H1 (cell line): Measurements from ENCODE around the gene MEF2D. TPM values are rescaled to one million over a fixed set of nuclear protein-coding genes. Genes with fewer than 3 reads are reported as not detected.

Experiments
- CTCF ChIA-PET: fragments of 300-600 bp; sonication (Branson Sonifier 250); formaldehyde crosslinking; loops from one replicate; lab custom pipeline; 2021; ENCODE audit not compliant: partially characterized antibody; lab: Charles Lee
- POLR2A ChIA-PET: fragments of 300-600 bp; sonication (Branson Sonifier 250); formaldehyde crosslinking; loops from one replicate; lab custom pipeline; 2021; ENCODE audit warnings: inconsistent platforms; ENCODE audit not compliant: partially characterized antibody; lab: Charles Lee
- DNase-seq, 2 experiments: peaks; one replicate each; pipeline versions ENCODE4 v3.0.0 to v3.0.0-alpha.2; 2010 to 2022; ENCODE audit warnings: low spot score in 2 of 2, low read depth in 1 of 2, mixed read lengths in 1 of 2
- FAIRE-seq: peaks from 2 replicates; lab custom pipeline; 2011; peaks lifted over from hg19 to GRCh38; lab: Jason Lieb, UNC
- H2AFZ ChIP-seq: 2 replicates; pipeline ENCODE4 v1.8.1; 2012; ENCODE audit warnings: low read length, inconsistent platforms
- H2AK5ac ChIP-seq: 2 replicates; pipeline ENCODE4 v1.6.1; 2013; ENCODE audit warnings: low read depth, low read length
- H2BK120ac ChIP-seq: replicated peaks from 2 replicates; pipeline ENCODE3; 2013; ENCODE audit warnings: low read depth, low read length, inconsistent platforms
- H2BK12ac ChIP-seq: 2 replicates; pipeline ENCODE4 v1.6.1; 2013; ENCODE audit warnings: low read depth, low read length
- H2BK15ac ChIP-seq: 2 replicates; pipeline ENCODE4 v1.6.1; 2013; ENCODE audit warnings: low read length
- H2BK20ac ChIP-seq: 2 replicates; pipeline ENCODE4 v1.6.1; 2013; ENCODE audit warnings: low read length
- H2BK5ac ChIP-seq: 2 replicates; pipeline ENCODE4 v1.6.1; 2013; ENCODE audit warnings: low read depth, low read length
- H3K14ac ChIP-seq: 2 replicates; pipeline ENCODE4 v1.6.1; 2013; ENCODE audit warnings: inconsistent platforms; ENCODE audit not compliant: insufficient read length
- H3K18ac ChIP-seq: 2 replicates; pipeline ENCODE4 v1.6.1; 2013; ENCODE audit warnings: low read length; ENCODE audit errors: extremely low read depth
- H3K23ac ChIP-seq: 2 replicates; pipeline ENCODE4 v1.6.1; 2013; ENCODE audit warnings: inconsistent platforms; ENCODE audit not compliant: insufficient read length
- H3K23me2 ChIP-seq: 2 replicates; pipeline ENCODE4 v1.6.1; 2013; ENCODE audit warnings: low read depth, low read length
- H3K27ac ChIP-seq: 2 replicates; pipeline ENCODE4 v1.6.1; 2011; ENCODE audit warnings: low read depth, low read length, inconsistent platforms
- H3K27me3 ChIP-seq, 4 experiments: replicated peaks in 1 of 4; 1 replicate in 1 of 4; 2 replicates in 3 of 4; pipeline versions ENCODE4 v1.6.1 to v1.8.1; 2011 to 2013; ENCODE audit warnings: low read length in 3 of 4, mild to moderate bottlenecking in 3 of 4, inconsistent platforms in 2 of 4, mixed read lengths in 2 of 4, moderate library complexity in 1 of 4; ENCODE audit not compliant: control insufficient read depth in 3 of 4, insufficient read depth in 3 of 4; ENCODE audit errors: extremely low read depth in 1 of 4
- H3K36me3 ChIP-seq, 4 experiments: 2 replicates each; pipeline versions ENCODE4 v1.6.1 to v1.8.1; 2011 to 2013; ENCODE audit warnings: mild to moderate bottlenecking in 4 of 4, low read length in 3 of 4, moderate library complexity in 2 of 4, control low read depth in 1 of 4, inconsistent platforms in 1 of 4; ENCODE audit not compliant: insufficient read depth in 4 of 4, control insufficient read depth in 2 of 4
- H3K4ac ChIP-seq: replicated peaks from 2 replicates; pipeline ENCODE3; 2013; ENCODE audit warnings: low read length, low read depth, mixed read lengths, inconsistent platforms; ENCODE audit not compliant: insufficient read length
- H3K4me1 ChIP-seq, 4 experiments: replicated peaks in 1 of 4; 1 replicate in 1 of 4; 2 replicates in 3 of 4; pipeline versions ENCODE4 v1.6.1 to v1.8.1; 2011 to 2013; ENCODE audit warnings: low read length in 3 of 4, inconsistent platforms in 2 of 4, mixed read lengths in 1 of 4; ENCODE audit not compliant: insufficient read depth in 4 of 4, control insufficient read depth in 3 of 4
- H3K4me2 ChIP-seq, 2 experiments: 2 replicates each; pipeline versions ENCODE4 v1.6.1 to v1.8.1; 2011 to 2013; ENCODE audit warnings: low read depth in 2 of 2, low read length in 2 of 2, control low read depth in 1 of 2, inconsistent platforms in 1 of 2, mild to moderate bottlenecking in 1 of 2; ENCODE audit not compliant: insufficient read depth in 1 of 2
- H3K4me3 ChIP-seq, 4 experiments: fragments of 200-600, 300-600 bp in 1 of 4; sonication (generic), shearing (Covaris generic), sonication (Bioruptor Twin) in 1 of 4; 2 replicates each; pipeline versions ENCODE4 v1.5.1 to v1.8.1; 2011 to 2016; ENCODE audit warnings: low read length in 4 of 4, low read depth in 3 of 4, control low read depth in 2 of 4, inconsistent platforms in 2 of 4, mild to moderate bottlenecking in 2 of 4, mixed read lengths in 1 of 4, moderate library complexity in 1 of 4; ENCODE audit not compliant: insufficient read depth in 2 of 4; ENCODE audit errors: extremely low read depth in 1 of 4
- H3K56ac ChIP-seq: replicated peaks from 2 replicates; pipeline ENCODE3; 2013; ENCODE audit warnings: low read depth, mild to moderate bottlenecking, mixed read lengths, low read length, inconsistent platforms; ENCODE audit not compliant: insufficient read length
- H3K79me1 ChIP-seq: 2 replicates; pipeline ENCODE4 v1.6.1; 2013; ENCODE audit warnings: low read depth, low read length, control low read depth
- H3K79me2 ChIP-seq, 2 experiments: 2 replicates each; pipeline versions ENCODE4 v1.6.1 to v1.8.1; 2012 to 2013; ENCODE audit warnings: low read length in 2 of 2, mild to moderate bottlenecking in 2 of 2, inconsistent platforms in 1 of 2; ENCODE audit not compliant: insufficient read depth in 2 of 2, control insufficient read depth in 1 of 2
- H3K9ac ChIP-seq, 4 experiments: replicated peaks in 1 of 4; 1 replicate in 1 of 4; 2 replicates in 3 of 4; pipeline versions ENCODE4 v1.6.1 to v1.8.1; 2011 to 2013; ENCODE audit warnings: low read depth in 3 of 4, low read length in 3 of 4, control low read depth in 2 of 4, mild to moderate bottlenecking in 2 of 4, moderate library complexity in 2 of 4, inconsistent platforms in 1 of 4; ENCODE audit errors: extremely low read depth in 1 of 4
- H3K9me3 ChIP-seq, 2 experiments: 2 replicates each; pipeline versions ENCODE4 v1.6.1 to v1.8.1; 2012 to 2013; ENCODE audit warnings: mild to moderate bottlenecking in 2 of 2, moderate library complexity in 2 of 2, control low read depth in 1 of 2, inconsistent platforms in 1 of 2, low read depth in 1 of 2, low read length in 1 of 2, mixed read lengths in 1 of 2; ENCODE audit not compliant: insufficient read depth in 2 of 2
- H4K20me1 ChIP-seq, 2 experiments: replicated peaks in 1 of 2; 2 replicates each; pipeline versions ENCODE3 to v1.8.1; 2011 to 2013; ENCODE audit warnings: inconsistent platforms in 2 of 2, low read length in 2 of 2, mild to moderate bottlenecking in 1 of 2; ENCODE audit not compliant: insufficient read depth in 2 of 2, control insufficient read depth in 1 of 2
- H4K5ac ChIP-seq: 2 replicates; pipeline ENCODE4 v1.6.1; 2013; ENCODE audit warnings: low read length, low read depth, mixed read lengths, inconsistent platforms; ENCODE audit not compliant: insufficient read length
- H4K8ac ChIP-seq: 2 replicates; pipeline ENCODE4 v1.8.0; 2013; ENCODE audit warnings: mild to moderate bottlenecking, moderate library complexity, low read length, inconsistent platforms; ENCODE audit not compliant: insufficient read depth; ENCODE audit errors: extremely low read depth
- H4K91ac ChIP-seq: replicated peaks from 2 replicates; pipeline ENCODE3; 2013; ENCODE audit warnings: low read length, mixed read lengths, inconsistent platforms; ENCODE audit not compliant: insufficient read length
- SP1 ChIP-seq: IDR thresholded peaks from 2 replicates; pipeline ENCODE4 v1.6.1; 2011; ENCODE audit warnings: low read depth, low read length
- WGBS, 2 experiments: shearing (Covaris generic) in 1 of 2; methylation state at CpG; one replicate each; pipeline versions ENCODE4 v1.1.6 to v1.1.7; 2013 to 2015; ENCODE audit warnings: low lambda C conversion rate in 2 of 2, mixed read lengths in 2 of 2, inconsistent platforms in 1 of 2, low coverage in 1 of 2, missing lambda C conversion rate in 1 of 2; ENCODE audit not compliant: insufficient replicate concordance in 2 of 2, insufficient coverage in 1 of 2, insufficient read length in 1 of 2; ENCODE audit errors: extremely low coverage in 1 of 2, missing lambda C conversion rate in 1 of 2; 5-methylcytosine and 5-hydroxymethylcytosine counted together
- polyA plus RNA-seq, 7 experiments: library from polyadenylated mRNA; depleted of rRNA in 3 of 7; stranded (reverse) in 5 of 7; unstranded in 2 of 7; fragments of >200 nt in 5 of 7; fragments of 200-250 nt in 2 of 7; gene quantifications; 1 replicate in 5 of 7; 2 replicates in 1 of 7; 4 replicates in 1 of 7; pipeline versions ENCODE4 v1.2.1 to v1.2.3, GENCODE V29; 2011 to 2013; ENCODE audit warnings: missing spikeins in 2 of 7, mixed read lengths in 2 of 7
- total RNA-seq: library from RNA; stranded (reverse); fragmentation: NEBNext Ultra II Directional; extraction: Animal tissue kit (Norgen Biotek cat#: 25700); gene quantifications from 2 replicates; pipeline ENCODE4 v1.2.1, GENCODE V29; 2021

MEF2D gene
- total and polyA plus RNA-seq, 2 of the 8 experiments (the other 6 are each of a cell fraction or from before 2014, with no cell fraction given): 17.3 to 20.3 TPM

GRCh38 chr1:156418416-156419070 is 82.0 kb downstream of the MEF2D start:
- no peak overlapping the region for H4K91ac ChIP-seq
- DNase-seq (no peak), FAIRE-seq (no peak)
- H3K4ac ChIP-seq: no peak overlapping the region
- no peak overlapping the region for H3K18ac ChIP-seq
- no peak overlapping the region for H2BK20ac ChIP-seq
- no peak overlapping the region for H3K23ac ChIP-seq
- no peaks in the 10 kb centered on the region for H3K79me1 ChIP-seq
- no peak overlapping the region for H4K8ac ChIP-seq
- H3K23me2 ChIP-seq: peaks cover 11% of the 10 kb centered on the region
- H2BK5ac ChIP-seq: no peak overlapping the region
- no peak overlapping the region for H3K14ac ChIP-seq
- H3K27me3 ChIP-seq: peaks cover 23 to 45% (median 39%) of the 10 kb centered on the region in 4 experiments
- no peak for TF ChIP-seq SP1
- no peaks in the 10 kb centered on the region for H3K79me2 ChIP-seq
- no peak overlapping the region for H2BK120ac ChIP-seq
- no peak overlapping the region for H3K4me3 ChIP-seq
- H3K9ac ChIP-seq: no peak overlapping the region
- no peaks in the 10 kb centered on the region for H3K9me3 ChIP-seq
- no peak overlapping the region for H2AK5ac ChIP-seq
- no peak overlapping the region for H2AFZ ChIP-seq
- H3K4me2 ChIP-seq: no peak overlapping the region
- H3K27ac ChIP-seq: no peak overlapping the region
- H2BK12ac ChIP-seq: no peak overlapping the region
- no peaks in the 10 kb centered on the region for H3K36me3 ChIP-seq
- peaks cover 0 to 5% of the 10 kb centered on the region in 2 experiments for H4K20me1 ChIP-seq
- CTCF ChIA-PET: interaction anchor here (0.6 to 16.8 kb wide), 14 partner anchors 8 to 1208 kb away, joined by 3 to 517 read pairs (median 4); no protein-coding TSS in a partner anchor
- 86% methylated on average over 10 of the region's 12 CpGs; no CpG with 5 or more reads in 1 of the 2 experiments for WGBS, 2 experiments
- H3K4me1 ChIP-seq: peaks cover 10 to 26% (median 16%) of the 10 kb centered on the region in 4 experiments
- POLR2A ChIA-PET: interaction anchor here (1.0 to 2.2 kb wide), 8 partner anchors 11 to 31 kb away, joined by 3 to 26 read pairs (median 6); no protein-coding TSS in a partner anchor
- H2BK15ac ChIP-seq: no peak overlapping the region
- no peak overlapping the region for H3K56ac ChIP-seq
- no peak overlapping the region for H4K5ac ChIP-seq
